GM06990 (cell line): ENCODE measurements around the gene CEP104.

ENCODE experiments used
- DNase-seq: peaks from one replicate; pipeline ENCODE4 v3.0.0-alpha.2; 2011; ENCODE audit not compliant: insufficient read length; ENCODE audit errors: extremely low read depth
- H3K27me3 ChIP-seq: replicated peaks from 2 replicates; pipeline ENCODE4 v1.6.0; 2011; ENCODE audit warnings: low read length; ENCODE audit not compliant: control insufficient read depth, insufficient read depth
- H3K36me3 ChIP-seq: 2 replicates; pipeline ENCODE4 v1.5.1; 2011; ENCODE audit warnings: low read length; ENCODE audit not compliant: control insufficient read depth, insufficient read depth
- H3K4me3 ChIP-seq: replicated peaks from 2 replicates; pipeline ENCODE4 v1.5.1; 2011; ENCODE audit warnings: low read depth, mild to moderate bottlenecking, control low read depth, low read length
- CTCF ChIP-seq: IDR thresholded peaks from 2 replicates; pipeline ENCODE4 v1.5.1; 2011; ENCODE audit warnings: low read length, control low read depth, mild to moderate bottlenecking, inconsistent platforms; ENCODE audit not compliant: insufficient read depth, poor library complexity, severe bottlenecking

Gene CEP104

GRCh38 chr1:3836421-3836820 is 20.6 kb downstream of the CEP104 start:
- H3K4me3 ChIP-seq = no peak overlapping the region
- DNase-seq = no peak
- no peaks in the 10 kb centered on the region for H3K27me3 ChIP-seq
- no peak for TF ChIP-seq CTCF
- H3K36me3 ChIP-seq = peaks cover 16% of the 10 kb centered on the region

- DNase-seq = no peak
- TF ChIP-seq CTCF = no peak
- no peak overlapping the region for H3K4me3 ChIP-seq
- H3K36me3 ChIP-seq = peaks cover 17% of the 10 kb centered on the region
- H3K27me3 ChIP-seq = no peaks in the 10 kb centered on the region
Observed at GRCh38 chr1:3834701-3835100, 22.3 kb downstream of the CEP104 start.

GRCh38 chr1:3831689-3832088 is 25.3 kb downstream of the CEP104 start:
- Histone ChIP-seq H3K27me3 (no peaks in the 10 kb centered on the region), H3K36me3 (peaks cover 16% of the 10 kb centered on the region), H3K4me3 (no peak overlapping the region)
- no peak for TF ChIP-seq CTCF
- DNase-seq = no peak

GRCh38 chr1:3828391-3828790 is 28.6 kb downstream of the CEP104 start:
- Histone ChIP-seq H3K27me3 (no peaks in the 10 kb centered on the region), H3K36me3 (peaks cover 19% of the 10 kb centered on the region), H3K4me3 (no peak overlapping the region)
- TF ChIP-seq CTCF = no peak
- no peak for DNase-seq

- no peak for TF ChIP-seq CTCF
- H3K27me3 ChIP-seq = no peaks in the 10 kb centered on the region
- H3K36me3 ChIP-seq = peaks cover 22% of the 10 kb centered on the region
- DNase-seq = no peak
- H3K4me3 ChIP-seq = no peak overlapping the region
Observed at GRCh38 chr1:3827813-3828307, 29.2 kb downstream of the CEP104 start.

- H3K36me3 ChIP-seq = peaks cover 29% of the 10 kb centered on the region
Observed at GRCh38 chr1:3825356-3825755, 31.7 kb downstream of the CEP104 start.

More at GRCh38 chr1:3825356-3825755, 31.7 kb downstream of the CEP104 start:
- no peak for TF ChIP-seq CTCF
- Histone ChIP-seq H3K27me3 (no peaks in the 10 kb centered on the region), H3K4me3 (no peak overlapping the region)
- DNase-seq = no peak
